ENCODE results near the gene RASA3.

Gene RASA3

GRCh38 chr13:114097893-114098688 is 34.3 kb downstream of the RASA3 start:
- DNase-seq, result no peak

DNA sequence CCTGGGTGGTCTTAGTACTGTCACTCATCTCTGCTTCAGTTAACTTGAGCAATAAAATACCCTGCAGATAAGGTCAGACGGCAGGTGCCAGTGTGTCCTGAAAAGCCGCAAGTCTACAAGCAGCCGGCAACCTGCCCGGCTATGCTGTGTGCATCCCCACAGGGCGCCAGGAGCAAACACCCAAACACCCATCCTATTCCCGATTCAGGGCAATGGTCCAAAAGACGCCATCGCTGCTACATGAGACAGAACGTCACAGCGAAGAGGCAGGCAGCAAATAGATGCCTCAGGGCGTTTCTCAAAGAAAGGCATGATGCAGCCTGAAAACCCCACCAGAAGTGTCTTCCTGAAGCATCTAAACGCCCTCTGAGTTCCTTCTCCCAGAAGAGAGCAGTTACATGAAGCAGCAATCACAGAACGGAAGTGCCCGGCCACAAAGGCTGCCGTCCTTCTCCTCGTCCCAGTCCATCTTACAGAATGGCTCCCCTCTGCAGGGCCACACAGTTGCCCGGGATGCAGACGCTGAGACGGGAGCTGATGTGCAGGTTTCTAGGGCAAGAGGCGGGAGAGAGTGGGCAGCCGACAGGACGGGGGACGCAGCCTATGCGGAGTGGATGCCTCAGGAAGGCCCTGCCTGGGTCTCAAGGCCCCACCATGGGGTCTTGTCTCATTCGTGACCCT is 35.1 kb downstream of the RASA3 start:
- no peak for DNase-seq

- no peak for DNase-seq
Observed at GRCh38 chr13:114096811-114097211, 35.6 kb downstream of the RASA3 start.

DNA sequence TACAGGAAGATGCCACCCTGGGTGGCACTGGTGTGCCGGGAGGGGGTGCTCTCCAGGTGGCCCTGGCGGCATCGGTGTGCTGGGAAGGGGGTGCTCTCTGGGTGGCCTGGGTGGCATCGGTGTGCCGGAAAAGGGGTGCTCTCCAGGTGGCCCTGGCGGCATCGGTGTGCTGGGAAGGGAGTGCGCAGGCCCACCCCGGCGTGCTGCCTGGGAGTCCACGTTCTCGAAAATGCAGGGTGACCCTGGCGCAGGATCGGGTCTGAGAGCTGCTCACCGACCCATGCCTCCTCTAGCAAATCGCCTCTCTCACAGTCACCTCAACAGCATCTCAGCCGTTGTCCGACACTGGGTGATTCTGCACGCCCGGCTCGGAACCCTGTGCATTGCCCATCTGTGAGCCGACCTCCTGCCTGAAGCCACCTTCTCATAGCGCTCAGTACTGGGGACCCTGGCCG is 36.4 kb downstream of the RASA3 start:
- no peak for DNase-seq

- no peak for DNase-seq
Observed at GRCh38 chr13:114095486-114095885, 36.9 kb downstream of the RASA3 start.

DNA sequence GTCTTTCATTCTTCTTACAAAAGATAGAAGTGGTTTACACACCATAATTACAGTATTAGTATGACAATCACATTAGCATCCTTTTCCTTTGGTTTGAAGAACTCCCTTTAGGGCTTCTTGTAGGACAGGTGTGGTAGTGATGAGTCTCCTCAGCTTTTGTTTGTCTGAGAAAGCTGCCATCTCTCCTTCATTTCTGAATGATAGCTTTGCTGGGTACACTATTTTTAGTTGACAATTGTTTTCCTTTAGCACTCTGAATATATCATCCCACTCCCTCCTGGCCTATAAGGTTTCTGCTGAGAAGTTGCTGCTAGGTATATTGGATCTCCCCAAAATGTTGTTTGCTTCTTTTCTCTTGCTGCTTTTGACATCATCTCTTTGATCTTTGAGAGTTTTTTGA is 39.3 kb downstream of the RASA3 start:
- DNase-seq, result no peak

GRCh38 chr13:114092468-114092867 is 40.0 kb downstream of the RASA3 start:
- no peak for DNase-seq

DNA sequence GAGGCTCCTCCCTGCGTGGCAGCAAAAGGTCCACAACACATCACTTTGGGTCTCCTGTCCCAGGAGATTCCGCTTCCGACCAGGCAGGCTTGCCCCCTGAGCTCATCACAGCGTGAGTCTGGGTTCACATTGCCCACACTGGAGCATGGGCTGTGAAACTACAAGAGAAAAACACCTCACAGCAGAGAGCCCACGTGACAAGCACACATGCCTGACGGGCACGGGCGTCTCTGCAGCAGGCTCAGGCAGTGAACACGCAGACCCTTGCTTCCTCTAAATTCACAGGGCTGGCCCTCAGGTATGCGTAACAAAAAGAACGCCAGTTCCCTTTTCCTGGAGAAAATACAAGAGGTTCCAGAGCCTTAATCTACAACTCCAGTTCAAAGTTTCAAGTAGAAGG is 41.9 kb downstream of the RASA3 start:
- no peak for DNase-seq

- no peak for DNase-seq
Observed at GRCh38 chr13:114089751-114090400, 42.5 kb downstream of the RASA3 start.

DNA sequence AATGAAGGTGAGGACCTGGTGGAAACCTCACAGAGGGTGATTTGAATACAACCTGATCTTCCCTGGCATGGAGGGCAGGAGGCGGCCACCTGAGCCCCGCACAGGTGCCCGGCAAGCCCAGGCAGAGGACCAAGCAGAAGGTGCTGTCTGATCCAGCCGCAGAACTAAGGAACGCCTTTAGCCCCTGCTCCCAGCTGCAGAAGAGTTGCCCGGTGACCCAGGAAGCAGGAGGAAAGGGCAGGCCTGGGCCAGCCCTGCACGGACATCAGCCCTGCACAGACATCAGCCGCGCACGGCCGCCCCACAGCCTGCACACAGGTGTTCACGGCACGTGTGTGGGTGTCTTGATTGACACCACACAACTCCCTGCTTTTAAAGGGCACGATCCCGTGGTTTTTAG is 43.1 kb downstream of the RASA3 start:
- DNase-seq, result no peak

GRCh38 chr13:114088863-114089262 is 43.6 kb downstream of the RASA3 start:
- DNase-seq, result no peak

DNA sequence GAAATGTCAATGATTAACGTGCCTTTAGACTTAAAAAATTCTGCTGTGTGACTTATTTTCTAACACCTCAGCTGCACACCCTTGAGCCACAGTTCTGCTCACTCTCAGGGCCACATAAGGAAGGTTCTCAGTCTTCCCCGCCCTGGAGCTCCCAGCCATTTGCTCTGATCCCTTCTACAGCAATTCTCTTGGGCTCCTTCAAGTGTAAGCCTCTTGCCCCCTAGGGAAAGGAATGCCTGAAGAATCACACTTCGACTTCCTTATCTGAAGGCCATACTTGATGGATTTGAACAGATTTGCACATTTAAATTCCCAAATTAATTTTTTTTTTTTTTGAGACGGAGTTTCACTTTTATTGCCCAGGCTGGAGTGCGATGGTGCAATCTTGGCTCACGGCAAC is 44.2 kb downstream of the RASA3 start:
- DNase-seq, result no peak

DNA sequence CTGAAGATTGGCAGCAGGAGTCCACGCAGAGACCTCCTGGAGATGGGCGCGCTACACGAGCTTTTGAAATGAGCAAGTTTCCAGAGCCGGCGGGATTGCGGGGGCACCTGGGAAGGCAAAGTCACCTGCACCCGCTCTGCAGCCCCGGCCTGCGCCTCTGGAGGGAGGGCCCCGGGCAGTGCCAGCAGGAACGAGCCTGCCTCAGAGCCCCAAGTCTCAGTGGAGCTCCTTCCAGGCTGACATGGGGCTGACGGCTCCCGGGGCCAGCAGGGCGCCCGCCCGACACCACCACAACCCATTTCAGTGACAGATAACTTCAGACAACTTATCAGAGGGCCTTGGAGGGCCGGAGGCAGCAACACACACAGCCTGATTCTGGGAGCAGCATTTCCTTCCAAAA is 45.0 kb downstream of the RASA3 start:
- DNase-seq, result no peak

DNA sequence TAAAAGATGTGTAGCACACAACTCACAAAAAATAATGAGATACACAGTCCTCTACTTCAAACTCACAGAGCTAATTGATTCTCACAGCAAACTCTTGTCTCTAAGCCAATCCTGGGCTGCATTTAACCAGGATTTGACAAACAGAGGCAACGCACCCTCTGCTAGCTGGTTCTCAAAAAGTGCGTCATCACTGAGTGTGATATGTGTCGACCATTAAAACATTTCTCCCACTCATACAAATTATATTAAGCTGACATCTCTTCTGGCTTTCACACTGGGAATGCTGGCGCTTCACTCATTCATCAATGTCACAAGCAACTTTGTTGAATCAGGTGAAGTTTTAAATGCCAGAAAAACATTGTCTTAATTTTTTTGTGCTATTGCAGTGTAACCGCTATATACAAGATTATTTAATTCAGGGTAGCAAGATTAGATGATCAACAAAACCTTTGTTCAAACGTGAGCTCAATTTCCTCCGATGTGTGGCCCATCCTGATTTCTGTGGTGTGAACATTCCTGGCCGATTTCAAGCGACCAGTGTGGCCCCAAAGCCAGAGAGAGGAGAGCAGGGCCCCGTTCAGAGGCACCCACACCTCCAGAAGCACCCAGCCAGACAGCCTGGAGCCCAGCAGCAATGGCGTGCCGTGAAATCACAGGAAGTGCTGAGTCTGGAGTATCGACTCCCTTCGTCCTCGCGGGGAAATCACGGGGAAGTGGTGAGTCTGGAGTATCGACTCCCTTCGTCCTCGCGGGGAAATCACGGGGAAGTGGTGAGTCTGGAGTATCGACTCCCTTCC is 49.4 kb downstream of the RASA3 start:
- DNase-seq, result no peak

DNA sequence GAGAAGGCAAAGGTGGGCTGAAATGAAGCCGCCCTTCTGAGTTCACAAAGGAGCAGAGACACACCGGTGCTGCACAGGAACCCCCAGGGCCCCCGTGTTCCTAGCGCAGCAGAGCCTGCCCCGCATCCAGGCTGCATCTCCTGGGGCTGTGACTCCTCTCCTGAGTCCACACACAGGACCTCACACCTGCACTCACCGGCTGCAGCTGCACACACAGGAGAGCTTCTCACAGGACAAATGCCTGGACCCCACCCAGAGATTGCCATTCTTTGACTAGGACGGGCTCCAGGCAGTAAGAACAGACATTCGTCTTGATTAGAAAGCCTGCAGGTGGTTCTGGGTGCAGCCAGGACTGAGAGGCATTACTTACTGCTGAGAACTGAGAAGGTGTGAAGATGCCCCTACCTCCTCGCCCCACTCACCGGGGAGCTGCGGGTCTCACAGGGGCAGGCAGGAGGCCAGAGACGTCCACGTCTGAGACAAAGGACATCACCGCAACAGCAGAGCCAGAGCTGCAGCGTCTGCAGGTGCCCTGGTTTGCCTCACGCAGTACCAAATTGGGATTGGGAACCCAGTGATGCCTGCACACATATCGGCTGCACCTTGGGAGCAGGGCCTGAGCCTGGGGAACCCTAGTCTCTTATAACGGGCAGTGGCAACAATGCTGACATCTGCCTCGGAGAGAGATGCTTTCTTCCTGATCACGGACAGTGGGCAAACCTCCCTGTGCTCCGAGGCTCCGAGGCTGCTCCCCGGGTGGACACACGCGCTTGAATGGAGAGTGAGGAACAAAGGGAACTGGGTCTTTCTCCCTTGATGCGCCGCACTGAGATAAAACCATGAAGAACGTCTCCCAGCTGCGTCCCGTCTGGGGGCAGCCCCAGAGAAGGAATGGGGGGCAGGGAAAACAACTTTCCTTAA is 50.4 kb downstream of the RASA3 start:
- DNase-seq, result no peak

DNA sequence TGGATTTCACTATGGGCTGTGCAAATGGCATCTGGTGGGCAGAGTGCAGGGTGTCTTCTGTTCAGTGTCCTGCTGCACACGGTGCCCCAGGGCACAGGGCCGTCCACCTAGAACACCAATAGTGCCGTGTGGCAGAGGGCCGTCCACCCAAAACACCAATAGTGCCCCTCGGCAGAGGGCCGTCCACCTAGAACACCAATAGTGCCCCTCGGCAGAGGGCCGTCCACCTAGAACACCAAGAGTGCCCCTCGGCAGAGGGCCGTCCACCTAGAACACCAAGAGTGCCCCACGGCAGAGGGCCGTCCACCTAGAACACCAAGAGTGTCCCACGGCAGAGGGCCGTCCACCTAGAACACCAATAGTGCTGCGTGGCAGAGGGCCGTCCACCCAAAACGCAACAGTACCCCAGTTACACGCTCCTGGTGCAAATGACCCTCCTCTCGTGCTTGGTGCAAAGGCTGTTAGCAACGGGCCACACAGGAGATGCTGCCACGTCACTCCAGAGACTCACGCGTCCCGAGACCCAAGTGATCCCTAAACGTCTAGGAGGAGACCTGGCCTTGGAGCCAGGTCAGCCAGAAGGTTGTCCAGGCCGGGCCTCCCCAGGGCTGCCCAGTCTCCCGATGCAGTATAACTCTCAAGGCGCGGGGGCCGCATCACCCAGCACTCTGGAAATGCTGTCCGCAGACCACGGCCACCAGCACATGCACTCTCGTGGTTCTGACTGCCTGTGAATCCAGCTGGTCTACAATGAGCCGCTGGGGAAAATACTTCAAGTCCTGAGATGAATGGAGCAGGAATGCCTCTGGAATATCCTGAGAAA is 51.5 kb downstream of the RASA3 start:
- no peak for DNase-seq

DNA sequence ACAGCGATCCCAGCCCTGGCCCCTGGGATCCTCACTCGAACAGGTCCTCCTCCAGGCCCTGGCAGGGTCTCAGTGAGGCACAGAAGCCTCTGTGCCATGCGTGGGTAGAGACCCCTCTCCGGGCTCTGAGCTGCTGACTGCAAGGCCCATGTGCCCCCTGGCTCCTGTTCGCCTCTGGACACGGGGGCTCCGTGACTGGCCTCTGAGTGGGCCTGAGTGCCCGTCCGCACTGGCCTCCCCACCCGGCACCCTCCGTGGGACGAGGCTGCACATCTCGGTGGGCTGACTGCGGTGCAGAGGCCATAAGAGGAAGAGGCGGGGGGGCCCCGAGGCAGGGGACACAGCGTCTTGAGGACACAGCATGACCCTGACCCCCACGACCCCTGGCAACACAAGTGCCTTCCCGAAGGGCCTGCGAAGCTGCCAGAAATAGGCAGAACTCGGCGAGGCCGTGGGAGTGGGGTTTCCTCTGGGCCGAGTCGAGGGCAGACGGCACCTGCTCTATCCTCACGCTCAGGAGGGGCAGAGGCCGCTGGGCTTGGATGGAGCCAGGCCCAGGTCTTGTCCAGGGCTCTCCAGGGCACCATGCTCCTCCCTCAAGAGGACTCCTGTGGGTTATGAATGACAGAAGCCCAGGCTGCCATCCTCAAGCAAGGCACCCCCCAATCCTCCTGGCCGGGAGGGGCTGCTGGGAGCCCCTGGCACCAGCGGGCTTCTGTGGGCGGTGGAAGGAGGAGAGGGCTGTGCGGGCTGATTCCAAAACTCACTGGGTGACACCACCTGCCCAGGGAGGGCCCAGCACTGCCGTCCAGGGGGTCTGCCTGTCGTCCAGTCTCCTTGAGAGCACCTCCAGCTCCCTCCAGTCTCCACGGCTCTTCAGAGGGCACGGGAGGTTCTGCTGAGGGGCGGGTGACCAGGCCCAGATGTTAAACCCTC is 52.6 kb downstream of the RASA3 start:
- DNase-seq, result no peak

DNA sequence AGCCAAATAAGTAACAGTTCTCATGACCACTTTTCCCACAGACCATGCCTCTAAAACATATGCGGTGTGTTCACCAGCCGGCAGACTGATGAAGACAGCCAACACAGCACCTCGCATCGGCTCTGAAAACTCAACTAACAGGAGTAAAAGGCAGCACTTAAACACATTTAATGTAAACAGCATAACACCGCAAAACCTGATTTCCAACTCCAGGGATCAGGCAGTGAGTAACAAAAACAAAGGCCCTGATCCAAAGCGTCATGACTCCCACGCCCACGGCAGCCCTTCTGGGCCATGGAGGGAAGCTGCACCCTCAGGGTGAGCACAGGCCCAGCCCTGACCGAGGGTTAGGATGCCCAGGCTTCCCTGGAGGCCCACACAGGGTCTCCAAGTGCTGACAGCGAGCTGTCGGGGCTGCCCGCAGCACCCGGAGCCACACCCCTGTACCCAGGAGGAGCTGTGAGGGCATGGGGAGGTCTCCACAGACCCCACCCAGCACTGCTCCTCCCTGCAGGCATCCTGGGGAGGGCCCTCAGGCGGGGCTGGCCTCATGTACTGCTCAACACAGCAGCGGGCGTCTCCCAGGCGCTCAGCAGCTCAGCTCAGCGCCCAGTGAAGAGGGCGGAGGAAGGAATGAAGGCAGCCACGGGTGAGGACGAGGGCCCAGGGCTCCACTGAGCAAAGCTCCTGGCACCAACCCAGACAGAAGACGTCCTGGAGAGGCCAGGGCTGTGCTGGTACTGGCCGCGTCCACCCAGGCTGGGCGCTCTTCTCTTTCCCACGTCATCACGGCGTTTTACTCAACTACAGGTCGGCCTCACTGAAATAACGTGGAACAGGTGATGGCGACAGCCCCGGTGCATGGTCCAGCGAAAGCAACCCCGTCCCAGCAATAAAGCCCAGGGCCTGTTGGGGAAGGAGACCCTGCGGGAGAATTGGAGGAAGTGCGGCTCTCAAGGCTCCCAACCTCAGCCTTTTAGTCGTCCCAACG is 53.7 kb downstream of the RASA3 start:
- no peak for DNase-seq

GRCh38 chr13:114077933-114078325 is 54.5 kb downstream of the RASA3 start:
- no peak for DNase-seq
